H1 (cell line): ENCODE data around the gene PGM1.

Experiments
- CEBPB ChIP-seq: IDR thresholded peaks from 2 replicates; pipeline ENCODE4 v1.6.1; 2012; ENCODE audit warnings: low read depth, low read length
- FOSL1 ChIP-seq: IDR thresholded peaks from 2 replicates; pipeline ENCODE4 v1.6.1; 2011; ENCODE audit warnings: mild to moderate bottlenecking, low read depth, low read length, moderate library complexity; ENCODE audit not compliant: insufficient read depth
- TF ChIP-seq, protein P1 (sequence below), 3 experiments: IDR thresholded peaks; 1 replicate in 2 of 3; 2 replicates in 1 of 3; pipeline versions ENCODE4 v1.5.1 to v1.6.1; 2011; ENCODE audit warnings: low read length in 3 of 3, mild to moderate bottlenecking in 3 of 3, inconsistent platforms in 2 of 3, low read depth in 1 of 3, moderate library complexity in 1 of 3; ENCODE audit not compliant: insufficient read depth in 1 of 3; ENCODE audit errors: control extremely low read depth in 1 of 3
- TF ChIP-seq, protein P2 (sequence below): IDR thresholded peaks from 2 replicates; pipeline ENCODE4 v1.6.1; 2012; ENCODE audit warnings: inconsistent platforms

DNA sequence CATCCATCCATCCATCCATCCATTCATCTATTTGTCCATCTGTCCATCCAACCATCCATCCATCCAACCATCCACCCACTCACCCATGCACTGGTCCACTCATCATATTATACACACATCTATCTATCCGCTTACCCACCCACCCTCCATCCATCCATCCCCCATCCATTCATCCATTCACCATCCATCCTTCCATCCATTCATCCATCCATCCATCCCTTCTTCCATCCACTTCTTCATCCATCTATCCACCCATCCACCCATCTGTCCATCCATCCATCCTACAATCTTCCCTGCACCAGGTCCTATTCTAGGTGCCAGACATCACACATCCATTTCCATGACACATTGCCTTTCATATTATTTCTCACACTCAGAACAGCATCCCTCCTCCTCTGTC is 93.5 kb downstream of the PGM1 start:
- TF ChIP-seq, protein P1, sequence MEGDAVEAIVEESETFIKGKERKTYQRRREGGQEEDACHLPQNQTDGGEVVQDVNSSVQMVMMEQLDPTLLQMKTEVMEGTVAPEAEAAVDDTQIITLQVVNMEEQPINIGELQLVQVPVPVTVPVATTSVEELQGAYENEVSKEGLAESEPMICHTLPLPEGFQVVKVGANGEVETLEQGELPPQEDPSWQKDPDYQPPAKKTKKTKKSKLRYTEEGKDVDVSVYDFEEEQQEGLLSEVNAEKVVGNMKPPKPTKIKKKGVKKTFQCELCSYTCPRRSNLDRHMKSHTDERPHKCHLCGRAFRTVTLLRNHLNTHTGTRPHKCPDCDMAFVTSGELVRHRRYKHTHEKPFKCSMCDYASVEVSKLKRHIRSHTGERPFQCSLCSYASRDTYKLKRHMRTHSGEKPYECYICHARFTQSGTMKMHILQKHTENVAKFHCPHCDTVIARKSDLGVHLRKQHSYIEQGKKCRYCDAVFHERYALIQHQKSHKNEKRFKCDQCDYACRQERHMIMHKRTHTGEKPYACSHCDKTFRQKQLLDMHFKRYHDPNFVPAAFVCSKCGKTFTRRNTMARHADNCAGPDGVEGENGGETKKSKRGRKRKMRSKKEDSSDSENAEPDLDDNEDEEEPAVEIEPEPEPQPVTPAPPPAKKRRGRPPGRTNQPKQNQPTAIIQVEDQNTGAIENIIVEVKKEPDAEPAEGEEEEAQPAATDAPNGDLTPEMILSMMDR (IDR thresholded peaks at IDR 0.05; ENCODE audit: control extremely low read depth in 1 of 3, insufficient read depth in 1 of 3, low read depth in 1 of 3, low read length in 3 of 3) = no peak
- TF ChIP-seq CEBPB = no peak
- TF ChIP-seq, protein P2, sequence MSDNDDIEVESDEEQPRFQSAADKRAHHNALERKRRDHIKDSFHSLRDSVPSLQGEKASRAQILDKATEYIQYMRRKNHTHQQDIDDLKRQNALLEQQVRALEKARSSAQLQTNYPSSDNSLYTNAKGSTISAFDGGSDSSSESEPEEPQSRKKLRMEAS = no peak
- TF ChIP-seq FOSL1 = no peak
